ENCODE data around the gene L3MBTL1.

Gene L3MBTL1

DNA sequence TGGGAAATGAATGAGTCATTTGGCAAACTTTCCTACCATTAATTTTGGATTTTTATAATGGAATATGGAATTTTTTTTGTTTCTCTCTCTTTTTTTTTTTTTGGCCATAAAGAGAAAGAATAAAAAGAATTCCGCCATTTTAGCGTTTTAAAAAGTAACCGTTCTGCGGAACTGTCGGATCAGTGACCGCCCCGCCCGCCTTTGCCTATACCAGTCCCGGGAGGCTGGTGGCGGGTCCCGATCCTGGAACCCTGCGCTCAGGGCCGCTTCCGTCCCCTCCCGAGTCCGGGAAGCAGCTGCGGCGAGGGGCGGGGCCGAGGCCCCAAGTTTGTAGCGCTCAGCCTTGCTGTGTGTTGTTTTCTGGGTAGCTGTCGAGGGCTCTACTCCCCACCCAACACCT lies 609 bp downstream of the L3MBTL1 start:
- DNase-seq = no peak

GRCh38 chr20:43508604-43509040 lies 1.1 kb downstream of the L3MBTL1 start:
- DNase-seq = no peak

- no peak for DNase-seq
Observed at GRCh38 chr20:43511879-43512278, 4.4 kb downstream of the L3MBTL1 start.

DNA sequence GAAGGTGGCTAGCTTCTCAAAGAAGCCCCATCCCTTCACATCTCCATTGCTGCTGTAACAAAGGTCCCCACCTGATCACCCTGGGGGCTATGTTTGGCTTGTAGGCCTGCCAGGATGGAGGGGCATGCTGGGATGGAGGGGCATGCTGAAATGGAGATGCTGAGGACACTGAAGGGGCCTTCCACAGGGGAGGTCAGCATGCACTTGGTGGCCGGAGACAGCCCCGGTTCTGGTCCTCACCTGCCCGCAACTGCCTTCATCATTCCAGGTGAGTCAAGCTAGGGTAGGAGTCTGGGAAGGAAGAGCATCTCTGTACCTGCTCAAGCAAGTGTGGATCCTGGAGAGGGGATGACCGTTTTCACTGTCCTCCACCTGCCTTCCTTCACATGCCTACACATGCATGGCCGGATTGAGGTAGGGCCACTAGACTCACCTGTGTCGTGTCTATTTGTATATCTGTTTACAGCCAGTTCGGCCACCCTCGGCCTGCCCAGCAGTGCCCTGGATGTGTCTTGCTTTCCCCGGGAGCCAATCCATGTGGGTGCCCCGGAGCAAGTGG lies 6.0 kb downstream of the L3MBTL1 start:
- DNase-seq = no peak

- peak; percentile 99 for DNase-seq
Observed at GRCh38 chr20:43513931-43514647, 6.6 kb downstream of the L3MBTL1 start.

DNA sequence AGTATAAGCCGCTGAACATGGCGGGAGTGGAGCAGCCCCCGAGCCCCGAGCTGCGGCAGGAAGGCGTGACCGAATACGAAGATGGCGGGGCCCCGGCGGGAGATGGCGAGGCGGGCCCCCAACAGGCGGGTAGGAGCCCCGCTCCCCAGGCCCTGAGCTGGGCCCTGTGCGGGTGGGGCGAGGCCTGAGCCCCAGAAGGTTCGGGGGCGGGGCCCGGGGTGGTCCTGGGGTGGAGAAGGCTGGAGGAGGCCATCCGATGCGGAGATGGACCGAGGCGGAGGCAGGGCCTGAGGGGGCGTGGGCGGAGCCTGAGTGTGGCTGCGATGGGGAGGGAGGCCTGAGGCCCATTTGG lies 7.1 kb downstream of the L3MBTL1 start:
- peak; percentile 57 for DNase-seq

GRCh38 chr20:43515628-43516027 lies 8.1 kb downstream of the L3MBTL1 start:
- no peak for DNase-seq

- DNase-seq = no peak
Observed at GRCh38 chr20:43516251-43516824, 8.8 kb downstream of the L3MBTL1 start.

DNA sequence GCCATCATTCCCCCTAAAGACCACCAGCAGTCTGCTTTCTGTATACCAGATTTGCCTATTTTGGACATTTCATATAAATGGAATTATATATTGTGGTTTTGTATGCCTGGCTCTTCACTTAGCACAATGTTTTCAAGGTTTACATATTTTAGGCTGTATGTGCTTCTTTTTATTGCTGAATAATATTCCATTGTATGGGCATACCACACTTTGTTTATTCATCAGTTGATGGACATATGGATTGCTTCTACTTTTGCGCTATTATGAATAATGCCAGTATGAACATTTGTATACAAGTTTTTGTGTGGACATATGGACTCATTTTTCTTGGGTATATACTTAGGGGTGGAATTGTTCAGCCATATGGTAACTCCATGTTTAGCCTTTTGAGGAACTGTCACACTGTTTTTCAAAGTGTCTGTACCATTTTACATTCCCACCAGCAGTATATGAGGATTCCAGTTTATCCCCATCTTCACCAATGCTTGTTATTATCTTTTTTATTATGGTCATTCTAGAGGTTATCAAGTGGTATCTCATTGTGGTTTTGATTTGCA lies 12.7 kb downstream of the L3MBTL1 start:
- no peak for DNase-seq

GRCh38 chr20:43525021-43525420 lies 17.5 kb downstream of the L3MBTL1 start:
- DNase-seq = no peak

DNA sequence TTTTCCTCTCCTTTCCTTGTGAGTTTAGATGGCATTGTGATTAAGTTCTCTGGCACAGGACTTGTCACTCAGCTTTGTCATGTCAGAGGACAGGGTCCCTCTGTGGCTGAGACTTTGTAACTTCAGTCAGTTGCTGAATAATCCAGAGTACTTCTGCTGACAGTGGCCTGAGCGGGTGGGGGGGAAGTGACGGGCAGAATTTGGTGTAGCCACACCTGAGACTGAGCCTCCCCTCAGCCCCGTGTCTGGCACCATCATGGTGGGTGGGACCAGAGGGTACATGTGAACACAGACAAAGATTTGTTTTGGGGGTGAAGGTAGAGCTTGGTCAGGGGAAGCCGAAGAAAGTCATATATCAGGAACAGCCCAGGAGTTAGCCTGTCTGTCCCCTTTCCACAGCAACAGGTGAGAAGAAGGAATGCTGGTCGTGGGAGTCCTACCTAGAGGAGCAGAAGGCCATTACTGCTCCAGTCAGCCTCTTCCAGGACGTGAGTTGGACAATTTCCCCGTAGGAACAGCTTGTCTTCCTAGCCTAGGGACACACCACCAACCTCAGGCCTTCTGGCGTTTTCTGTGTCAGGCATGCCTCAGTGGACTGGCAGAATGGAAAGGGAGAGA lies 20.9 kb downstream of the L3MBTL1 start:
- DNase-seq = no peak

DNA sequence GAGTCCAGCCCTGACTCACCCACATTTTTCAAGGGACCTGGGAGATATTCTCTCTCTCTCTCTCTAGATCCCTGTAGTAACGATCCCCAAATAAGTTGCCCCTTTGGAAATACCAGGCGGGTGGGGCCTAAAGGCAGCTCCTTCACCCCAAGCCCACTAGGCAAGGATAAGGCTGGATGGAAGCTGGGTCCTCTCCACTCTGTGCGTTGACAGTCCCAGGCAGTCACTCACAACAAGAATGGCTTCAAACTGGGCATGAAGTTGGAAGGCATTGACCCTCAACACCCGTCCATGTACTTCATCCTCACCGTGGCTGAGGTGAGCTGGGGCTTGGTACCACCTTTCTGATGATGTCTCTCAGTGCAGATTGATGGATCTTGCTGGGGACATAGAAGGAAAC lies 21.6 kb downstream of the L3MBTL1 start:
- DNase-seq = no peak

- DNase-seq = no peak
Observed at GRCh38 chr20:43529457-43530153, 22.1 kb downstream of the L3MBTL1 start.

DNA sequence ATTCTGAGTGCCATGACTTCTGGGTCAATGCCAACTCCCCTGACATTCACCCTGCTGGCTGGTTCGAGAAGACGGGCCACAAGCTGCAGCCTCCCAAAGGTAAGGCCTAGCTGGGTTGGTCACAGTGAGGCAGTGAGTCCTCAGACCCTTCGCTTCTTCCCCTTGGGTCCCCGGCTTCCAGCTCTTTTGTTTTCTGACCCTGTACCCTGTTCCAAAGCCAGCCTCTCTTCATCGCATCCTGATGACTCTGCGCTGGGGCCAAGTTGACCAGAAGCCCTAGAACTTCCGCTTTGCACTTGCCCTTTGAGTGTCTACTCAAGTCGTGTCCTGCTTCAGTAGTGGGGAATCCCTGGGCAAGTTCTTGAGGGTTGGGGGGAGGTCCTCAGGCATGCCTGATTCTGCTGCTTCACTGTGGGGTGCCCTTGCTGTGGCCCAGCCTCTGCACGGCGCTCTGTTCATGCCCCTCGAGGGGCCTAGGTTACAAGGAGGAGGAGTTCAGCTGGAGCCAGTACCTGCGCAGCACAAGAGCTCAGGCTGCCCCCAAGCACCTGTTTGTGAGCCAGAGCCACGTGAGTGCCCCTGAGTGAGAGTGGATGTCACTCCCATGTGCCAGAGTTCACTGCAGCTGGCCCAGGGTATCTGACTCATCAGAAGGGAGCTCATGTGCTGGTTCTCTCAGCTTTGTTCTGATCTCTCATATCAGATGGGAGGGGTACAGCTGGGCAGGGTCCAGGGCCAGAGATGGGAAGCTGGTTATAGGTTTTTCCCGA lies 23.0 kb downstream of the L3MBTL1 start:
- no peak for DNase-seq

GRCh38 chr20:43531091-43531443 lies 23.6 kb downstream of the L3MBTL1 start:
- DNase-seq = no peak

GRCh38 chr20:43532416-43533055 lies 25.0 kb downstream of the L3MBTL1 start:
- DNase-seq = no peak

GRCh38 chr20:43533060-43533459 lies 25.6 kb downstream of the L3MBTL1 start:
- DNase-seq = no peak

GRCh38 chr20:43534016-43534415 lies 26.5 kb downstream of the L3MBTL1 start:
- no peak for DNase-seq

DNA sequence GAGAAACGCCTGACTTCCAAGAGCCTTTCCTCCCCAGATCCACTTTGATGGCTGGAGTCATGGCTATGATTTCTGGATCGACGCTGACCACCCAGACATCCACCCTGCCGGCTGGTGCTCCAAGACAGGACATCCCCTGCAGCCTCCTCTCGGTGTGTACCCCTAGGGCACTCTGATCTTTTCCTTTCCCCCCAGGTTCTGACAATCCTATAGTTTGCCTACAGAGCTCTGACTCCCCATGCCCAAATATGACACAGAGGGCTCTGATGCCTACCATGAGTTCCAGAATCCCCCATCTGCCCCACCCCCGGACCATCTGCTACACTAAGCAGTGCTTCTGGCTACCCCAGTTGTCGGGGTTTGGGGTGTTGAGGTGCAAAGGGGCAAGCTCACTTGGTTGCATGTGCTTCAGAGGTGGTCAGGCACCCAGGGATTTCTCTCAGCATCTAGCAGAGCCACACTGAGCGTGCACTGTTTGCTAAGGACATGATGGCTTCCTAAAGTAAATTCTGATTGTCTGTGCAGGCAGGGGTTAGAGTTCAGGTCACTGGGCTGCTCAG lies 27.4 kb downstream of the L3MBTL1 start:
- no peak for DNase-seq

DNA sequence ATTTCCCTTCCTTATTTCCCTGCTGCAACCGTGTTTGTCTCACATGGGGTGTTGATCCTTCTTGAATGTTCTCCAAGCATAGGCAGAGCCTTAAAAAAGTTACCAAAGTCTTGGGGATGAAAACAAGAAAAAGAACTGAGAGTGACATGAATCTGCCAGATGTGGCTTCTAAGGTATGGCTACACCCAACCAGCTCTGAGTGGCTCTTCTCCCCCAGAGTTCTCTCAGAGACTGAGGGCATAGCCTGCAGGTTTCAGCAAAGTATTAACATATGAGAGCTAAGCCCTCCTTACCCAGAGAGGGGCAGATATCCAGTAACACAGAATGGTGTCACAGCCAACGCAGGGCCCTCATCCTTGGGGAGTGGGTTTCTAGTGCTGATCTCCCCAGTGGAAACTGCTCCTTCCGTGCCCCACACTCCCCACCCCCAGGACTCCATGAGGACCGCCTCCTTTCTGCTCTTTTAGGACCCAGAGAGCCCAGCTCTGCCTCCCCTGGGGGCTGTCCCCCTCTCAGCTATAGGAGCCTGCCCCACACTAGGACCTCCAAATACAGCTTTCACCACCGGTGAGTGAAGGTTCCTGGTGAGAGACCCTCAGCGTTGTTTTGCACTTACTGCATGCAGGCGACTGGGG lies 28.0 kb downstream of the L3MBTL1 start:
- DNase-seq = no peak
